Activated CD4-positive, alpha-beta T cell treated with anti-CD3 and anti-CD28 coated beads for 36 hours (primary cell): ENCODE results near the gene SYNPO2L. TPM values are rescaled to one million over a fixed set of nuclear protein-coding genes. Genes with fewer than 3 reads are reported as not detected.
A peak's percentile ranks its signal among the peaks of the same experiment; 100 is the strongest.
"Not testable (repeated sequence)": the region's sequence is repeated elsewhere in the genome, so short reads cannot be mapped to it uniquely, and the experiment has no call there.

ENCODE experiments used
- ATAC-seq: fragments of 200-7000 bp; cut with Tn5 transposase; one replicate; pipeline ENCODE4 v1.10.0; 2021; ENCODE audit warnings: mild to moderate bottlenecking, moderate library complexity
- CTCF ChIA-PET: fragments of 350-600 bp; sonication (Branson Sonifier 250); formaldehyde crosslinking; loops from one replicate; lab custom pipeline; 2021; ENCODE audit warnings: antibody characterized with exemption; lab: Charles Lee
- POLR2A ChIA-PET: fragments of 350-600 bp; sonication (Branson Sonifier 250); formaldehyde crosslinking; loops from one replicate; lab custom pipeline; 2021; ENCODE audit warnings: antibody characterized with exemption, inconsistent platforms; lab: Charles Lee
- DNase-seq: peaks from one replicate; pipeline ENCODE4 v3.0.0-alpha.2; 2020
- H3K27ac Mint-ChIP-seq: one replicate; pipeline ENCODE4 v1.8.0; 2021; ENCODE audit warnings: mixed read lengths
- H3K27me3 Mint-ChIP-seq: one replicate; pipeline ENCODE4 v1.8.0; 2021; ENCODE audit warnings: mixed read lengths
- H3K36me3 Mint-ChIP-seq: one replicate; pipeline ENCODE4 v1.8.0; 2021; ENCODE audit warnings: low read depth, mixed read lengths
- H3K4me1 Mint-ChIP-seq: one replicate; pipeline ENCODE4 v1.8.0; 2021; ENCODE audit warnings: mixed read lengths
- H3K4me3 Mint-ChIP-seq: one replicate; pipeline ENCODE4 v1.8.0; 2021; ENCODE audit warnings: mild to moderate bottlenecking, moderate library complexity, mixed read lengths
- H3K9me3 Mint-ChIP-seq: one replicate; pipeline ENCODE4 v1.8.0; 2021; ENCODE audit warnings: low read depth, mixed read lengths
- intact Hi-C, 2 experiments: fragments of 100-400 bp; cut with DNase I in 1 of 2; cut with micrococcal nuclease in 1 of 2; formaldehyde crosslinking; loops; one replicate each; pipeline versions ENCODE4 v1.14.2 to v1.15.1; 2022 to 2024; cut with DNase I, micrococcal nuclease
- total RNA-seq, 2 experiments: library from RNA; stranded (reverse); gene quantifications; one replicate each; pipeline ENCODE4 v1.2.3, GENCODE V29; 2021

SYNPO2L gene
- total RNA-seq, 2 experiments from 2014 or later: not detected

DNA sequence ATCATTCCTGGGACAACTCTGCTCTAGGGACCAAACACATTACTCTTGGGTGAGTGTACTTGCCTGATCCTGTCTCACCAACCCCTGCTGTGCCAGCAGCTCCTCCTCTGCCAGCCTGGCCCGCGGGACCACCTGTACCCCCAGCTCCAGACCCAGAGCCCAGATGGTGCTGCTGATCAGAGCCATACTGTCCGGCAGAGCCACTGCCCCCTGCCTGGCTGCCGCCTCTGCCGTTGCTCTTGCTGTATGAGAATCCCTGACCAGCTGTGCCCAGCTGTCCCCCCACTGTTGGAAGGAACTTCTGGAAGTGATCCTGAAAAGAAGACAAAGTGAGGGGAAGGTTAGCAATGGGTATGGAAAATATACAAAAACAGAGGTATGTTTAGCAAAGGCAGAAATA is 21.4 kb downstream of the SYNPO2L start:
- ChIA-PET POLR2A (no interaction called here), CTCF (interaction anchor here (0.6 kb wide), 1 partner anchor 20 kb away, joined by 3 read pairs; no protein-coding TSS in a partner anchor)
- Mint-ChIP-seq H3K27ac (no peak overlapping the region), H3K4me1 (no peaks in the 10 kb centered on the region), H3K9me3 (no peaks in the 10 kb centered on the region), H3K36me3 (no peaks in the 10 kb centered on the region), H3K4me3 (no peak overlapping the region), H3K27me3 (no peaks in the 10 kb centered on the region)
- ATAC-seq: no peak
- no peak for DNase-seq
- intact Hi-C loops: no loop called here

DNA sequence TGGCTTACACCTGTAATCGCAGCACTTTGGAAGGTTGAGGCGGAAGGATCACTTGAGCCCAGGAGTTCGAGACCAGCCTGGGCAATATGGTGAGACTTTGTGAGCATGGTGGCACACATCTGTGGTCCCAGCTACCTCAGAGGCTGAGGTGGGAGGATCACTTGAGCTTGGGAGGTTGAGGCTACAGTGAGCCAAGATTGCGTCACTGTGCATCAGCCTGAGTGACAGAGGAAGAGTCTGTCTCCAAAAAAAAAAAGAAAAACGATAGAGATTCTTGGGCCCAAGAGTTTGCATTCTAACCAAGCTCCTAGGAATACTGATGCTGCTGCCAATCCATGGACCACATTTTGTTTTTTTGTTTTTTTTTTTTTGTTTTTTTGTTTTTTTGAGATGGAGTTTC is 26.7 kb downstream of the SYNPO2L start:
- H3K27ac Mint-ChIP-seq: no peak overlapping the region
- ATAC-seq: no peak
- ChIA-PET CTCF (interaction anchor here (0.6 to 4.6 kb wide), 4 partner anchors 11 to 215 kb away, joined by 3 to 22 read pairs (median 4); partner anchors contain the start of gene ANXA7), POLR2A (interaction anchor here (0.6 kb wide), 2 partner anchors 532 to 1349 kb away, joined by 3 to 7 read pairs; partner anchors contain the start of gene P4HA1)
- no peak for DNase-seq
- peaks cover 19% of the 10 kb centered on the region for H3K4me1 Mint-ChIP-seq
- intact Hi-C loops: loop anchor here in 1 of 2 experiments (5.0 kb wide), 2 partner anchors 143 to 1198 kb away; partner anchors contain the start of gene KAT6B
- H3K27me3 Mint-ChIP-seq: no peaks in the 10 kb centered on the region
- H3K9me3 Mint-ChIP-seq: no peaks in the 10 kb centered on the region
- H3K36me3 Mint-ChIP-seq: peaks cover 5% of the 10 kb centered on the region
- H3K4me3 Mint-ChIP-seq: no peak overlapping the region

DNA sequence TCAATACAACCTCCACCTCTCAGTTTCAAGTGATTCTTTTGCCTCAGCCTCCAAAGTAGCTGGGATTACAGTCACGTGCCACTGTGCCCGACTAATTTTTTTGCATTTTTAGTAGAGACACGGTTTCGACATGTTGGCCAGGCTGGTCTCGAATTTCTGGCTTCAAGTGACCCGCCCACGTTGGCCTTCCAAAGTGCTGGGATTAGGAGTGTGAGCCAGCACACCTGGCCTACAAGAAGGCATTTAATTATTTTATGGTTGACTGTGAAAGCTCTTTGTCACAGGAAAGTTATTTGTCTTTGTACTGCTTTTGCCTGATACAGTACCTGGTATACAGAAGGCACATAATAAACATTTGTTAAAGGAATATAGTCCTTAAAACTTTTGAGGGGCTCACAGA is 27.4 kb downstream of the SYNPO2L start:
- H3K36me3 Mint-ChIP-seq: peaks cover 5% of the 10 kb centered on the region
- ATAC-seq: no peak
- no peak overlapping the region for H3K4me3 Mint-ChIP-seq
- H3K27ac Mint-ChIP-seq: no peak overlapping the region
- H3K4me1 Mint-ChIP-seq: peaks cover 19% of the 10 kb centered on the region
- no peaks in the 10 kb centered on the region for H3K9me3 Mint-ChIP-seq
- CTCF ChIA-PET: interaction anchor here (0.6 to 4.6 kb wide), 3 partner anchors 16 to 218 kb away, joined by 3 to 22 read pairs (median 4); no protein-coding TSS in a partner anchor
- intact Hi-C loops: loop anchor here in 1 of 2 experiments (5.0 kb wide), 2 partner anchors 144 to 1199 kb away; partner anchors contain the start of gene KAT6B
- H3K27me3 Mint-ChIP-seq: no peaks in the 10 kb centered on the region
- DNase-seq: no peak
- POLR2A ChIA-PET: no interaction called here

DNA sequence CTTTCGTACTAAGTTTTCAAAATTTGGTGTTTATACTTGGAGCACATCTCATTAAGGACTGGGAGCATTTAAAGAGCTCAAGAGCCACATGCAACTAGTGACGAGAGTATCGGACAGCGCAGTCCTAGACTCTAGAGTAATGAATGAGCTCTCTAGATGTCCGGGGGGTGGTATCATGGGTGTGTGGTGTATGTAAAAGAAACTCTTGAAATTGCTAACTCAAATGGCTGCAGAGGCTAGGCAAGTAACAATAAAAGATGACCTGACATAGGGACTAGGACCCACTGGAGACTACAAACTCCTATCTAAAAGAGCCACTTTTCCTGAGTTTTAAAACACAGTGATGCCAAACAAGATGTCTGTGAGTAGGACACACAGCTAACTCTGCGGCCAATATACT is 28.5 kb downstream of the SYNPO2L start:
- Mint-ChIP-seq H3K27me3 (no peaks in the 10 kb centered on the region), H3K4me1 (peaks cover 19% of the 10 kb centered on the region), H3K9me3 (no peaks in the 10 kb centered on the region), H3K4me3 (peak overlapping the region; percentile 96), H3K27ac (no peak overlapping the region), H3K36me3 (peaks cover 5% of the 10 kb centered on the region)
- intact Hi-C loops: loop anchor here in 1 of 2 experiments (5.0 kb wide), 2 partner anchors 145 to 1200 kb away; partner anchors contain the start of gene KAT6B
- ChIA-PET CTCF (interaction anchor here (0.6 to 4.6 kb wide), 2 partner anchors 17 to 1753 kb away, joined by 3 to 22 read pairs; no protein-coding TSS in a partner anchor), POLR2A (interaction anchor here (0.6 to 1.3 kb wide), 3 partner anchors 17 to 1554 kb away, joined by 3 to 4 read pairs (median 3); partner anchors contain the start of gene P4HA1)
- ATAC-seq (no peak), DNase-seq (no peak)

DNA sequence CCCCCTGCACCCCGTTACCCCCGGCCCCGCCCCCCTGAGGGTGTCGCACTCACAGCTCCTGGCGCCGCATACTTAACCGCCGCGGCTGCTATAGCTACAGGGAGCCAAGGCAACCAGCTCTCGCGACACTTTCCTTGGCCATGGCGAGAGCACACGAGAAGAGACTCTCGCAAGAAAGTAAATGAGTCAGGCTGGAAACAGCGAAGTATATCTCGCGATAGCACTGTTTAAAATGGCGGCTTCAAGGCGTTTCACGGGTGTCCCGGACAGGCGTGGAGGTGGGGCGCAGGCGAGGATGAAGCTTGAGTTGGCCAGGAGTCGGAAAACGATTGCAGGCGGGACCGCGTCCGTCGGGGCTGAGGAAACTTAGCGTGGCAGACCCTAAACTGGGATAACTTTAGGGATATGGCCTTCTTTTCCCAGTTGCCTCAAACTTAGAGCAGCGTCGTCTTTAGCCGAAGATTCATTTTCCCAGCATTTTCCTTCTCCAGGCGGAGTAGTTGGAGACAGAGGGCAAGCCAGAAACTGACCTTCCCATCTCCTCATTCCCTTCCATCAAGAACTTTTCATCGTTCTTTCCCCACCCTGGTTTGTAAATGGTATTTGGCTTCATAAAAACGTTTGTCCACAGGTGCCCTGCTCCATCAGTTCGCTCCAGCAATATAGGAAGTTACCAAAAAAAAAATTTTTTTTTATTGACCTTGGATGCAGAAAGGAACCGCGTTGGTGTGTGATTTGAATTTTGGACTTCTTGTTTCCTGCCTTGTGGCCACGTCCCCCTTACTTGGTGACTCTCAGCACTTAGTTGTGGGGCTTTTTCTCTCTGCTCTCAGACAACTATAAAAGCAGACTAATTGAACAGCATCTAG is 29.7 kb downstream of the SYNPO2L start:
- H3K27ac Mint-ChIP-seq: peak overlapping the region; percentile 98
- intact Hi-C loops: loop anchor here (1.0 to 5.0 kb wide), 14 partner anchors 104 to 1201 kb away; partner anchors contain the start of genes MRPS16 (in 2 of the 2), ANXA7 (in 1 of the 2), CFAP70 (in 1 of the 2) and DNAJC9 (in 1 of the 2)
- POLR2A ChIA-PET: interaction anchor here (0.6 to 1.9 kb wide), 4 partner anchors 131 to 537 kb away, joined by 3 to 6 read pairs (median 6); partner anchors contain the start of genes DNAJC9, MRPS16 and PPP3CB
- H3K27me3 Mint-ChIP-seq: no peaks in the 10 kb centered on the region
- CTCF ChIA-PET: interaction anchor here (1.4 to 4.6 kb wide), 3 partner anchors 18 to 97 kb away, joined by 4 to 22 read pairs (median 6); no protein-coding TSS in a partner anchor
- ATAC-seq (peak; percentile 99), DNase-seq (peak; percentile 97)
- H3K4me1 Mint-ChIP-seq: peaks cover 19% of the 10 kb centered on the region
- peaks cover 5% of the 10 kb centered on the region for H3K36me3 Mint-ChIP-seq
- peak overlapping the region; percentile 96 for H3K4me3 Mint-ChIP-seq
- H3K9me3 Mint-ChIP-seq: no peaks in the 10 kb centered on the region

DNA sequence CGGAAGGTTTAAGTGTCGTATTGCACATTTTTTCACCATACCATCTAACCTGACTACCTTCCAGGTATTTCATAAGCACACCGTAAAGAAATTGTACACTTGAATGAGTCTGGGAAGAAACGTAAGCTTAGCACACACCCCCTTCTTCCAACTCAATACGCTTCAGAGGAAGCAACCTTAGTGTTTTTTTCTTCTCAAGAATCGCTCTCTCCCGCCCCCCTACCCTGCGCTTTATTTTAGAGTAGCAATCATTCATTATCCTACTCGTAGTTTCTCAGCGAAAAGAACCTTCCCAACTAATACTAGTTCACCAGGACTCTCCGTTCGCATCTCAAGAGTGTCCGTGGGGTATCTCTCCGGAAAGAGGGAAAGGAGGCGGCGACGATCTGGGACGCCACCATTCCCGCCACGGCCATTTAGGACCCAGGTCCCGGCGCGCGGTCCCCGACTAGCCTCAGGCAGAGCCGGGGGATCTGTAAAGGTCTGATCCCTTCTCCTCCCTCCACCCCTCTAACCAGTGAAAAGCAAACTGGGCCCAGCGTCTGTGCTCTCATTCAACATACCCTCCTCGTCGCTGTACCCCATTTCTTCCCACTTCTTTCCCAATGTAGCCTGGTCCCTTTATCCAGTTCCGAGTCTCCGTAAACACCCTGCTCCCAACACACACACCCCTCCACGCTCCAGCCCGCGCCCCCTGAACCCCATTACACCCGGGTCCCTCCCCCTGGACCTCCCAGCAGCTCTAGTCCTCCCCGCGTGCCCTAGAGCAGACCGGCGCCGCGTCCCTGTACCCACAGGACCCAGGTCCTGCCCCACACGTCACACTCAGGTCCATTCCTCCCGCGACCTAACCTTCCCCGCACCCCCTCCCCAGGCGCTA is 30.6 kb downstream of the SYNPO2L start:
- Mint-ChIP-seq H3K4me1 (peaks cover 19% of the 10 kb centered on the region), H3K27ac (peak overlapping the region; percentile 55), H3K9me3 (no peaks in the 10 kb centered on the region), H3K27me3 (no peaks in the 10 kb centered on the region), H3K4me3 (peak overlapping the region; percentile 96), H3K36me3 (peaks cover 5% of the 10 kb centered on the region)
- ATAC-seq (peak; percentile 67), DNase-seq (peak; percentile 30)
- intact Hi-C loops: loop anchor here (1.0 to 5.0 kb wide), 5 partner anchors 147 to 1202 kb away; partner anchors contain the start of genes ANXA7 (in 1 of the 2), DNAJC9 (in 1 of the 2), KAT6B (in 1 of the 2) and MRPS16 (in 1 of the 2)
- ChIA-PET POLR2A (interaction anchor here (0.6 to 1.9 kb wide), 6 partner anchors 130 to 536 kb away, joined by 3 to 6 read pairs (median 4); partner anchors contain the start of genes DNAJC9, MRPS16 and PPP3CB), CTCF (interaction anchor here (0.6 to 1.8 kb wide), 3 partner anchors 20 to 535 kb away, joined by 4 to 6 read pairs (median 4); no protein-coding TSS in a partner anchor)

DNA sequence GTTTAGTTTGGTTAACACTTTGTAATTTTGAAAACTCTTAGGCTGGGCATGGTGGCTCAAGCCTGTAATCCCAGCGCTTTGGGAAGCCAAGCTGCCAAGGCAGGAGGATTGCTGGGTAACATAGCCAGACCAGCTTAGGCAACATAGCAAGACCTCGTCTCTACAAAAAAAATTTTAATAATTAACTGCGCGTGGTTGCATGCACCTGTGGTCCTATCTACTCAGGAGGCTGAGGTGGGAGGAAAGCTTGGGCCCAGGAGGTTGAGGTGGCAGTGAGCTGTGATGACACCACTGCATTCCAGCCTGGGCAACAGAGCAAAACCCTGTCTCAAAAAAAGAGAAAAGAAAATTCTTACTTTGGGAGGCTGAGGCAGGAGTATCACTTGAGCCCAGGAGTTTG is 32.8 kb downstream of the SYNPO2L start:
- no peaks in the 10 kb centered on the region for H3K27me3 Mint-ChIP-seq
- no peaks in the 10 kb centered on the region for H3K9me3 Mint-ChIP-seq

DNA sequence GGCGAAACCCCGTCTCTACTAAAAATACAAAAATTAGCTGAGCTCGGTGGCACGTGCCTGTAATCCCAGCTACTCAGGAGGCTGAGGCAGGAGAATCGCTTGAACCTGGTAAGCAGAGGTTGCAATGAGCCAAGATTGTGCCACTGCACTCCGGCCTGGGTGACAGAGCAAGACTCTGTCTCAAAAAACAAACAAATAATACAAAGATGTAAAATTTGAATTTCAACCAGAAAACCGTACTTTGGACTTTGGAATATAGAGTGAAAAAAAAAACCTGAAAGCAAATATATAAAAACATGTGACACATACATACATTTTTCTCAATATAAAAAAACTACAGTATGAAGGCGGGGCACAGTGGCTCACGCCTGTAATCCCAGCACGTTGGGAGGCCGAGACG is 34.9 kb downstream of the SYNPO2L start:
- DNase-seq, H3K9me3 Mint-ChIP-seq, H3K4me3 Mint-ChIP-seq, H3K27ac Mint-ChIP-seq, POLR2A ChIA-PET, H3K4me1 Mint-ChIP-seq, ATAC-seq, intact Hi-C loops, H3K36me3 Mint-ChIP-seq, H3K27me3 Mint-ChIP-seq, CTCF ChIA-PET: not testable (repeated sequence)

More for the DNA sequence above, 32.8 kb downstream of the SYNPO2L start:
- H3K4me3 Mint-ChIP-seq: no peak overlapping the region
- intact Hi-C loops: no loop called here
- POLR2A ChIA-PET: no interaction called here
- H3K27ac Mint-ChIP-seq: no peak overlapping the region
- H3K36me3 Mint-ChIP-seq: peaks cover 5% of the 10 kb centered on the region
- ATAC-seq (no peak), DNase-seq (no peak)
- peaks cover 19% of the 10 kb centered on the region for H3K4me1 Mint-ChIP-seq
- CTCF ChIA-PET: interaction anchor here (1.1 to 1.7 kb wide), 2 partner anchors 13 to 21 kb away, joined by 3 to 4 read pairs; no protein-coding TSS in a partner anchor

DNA sequence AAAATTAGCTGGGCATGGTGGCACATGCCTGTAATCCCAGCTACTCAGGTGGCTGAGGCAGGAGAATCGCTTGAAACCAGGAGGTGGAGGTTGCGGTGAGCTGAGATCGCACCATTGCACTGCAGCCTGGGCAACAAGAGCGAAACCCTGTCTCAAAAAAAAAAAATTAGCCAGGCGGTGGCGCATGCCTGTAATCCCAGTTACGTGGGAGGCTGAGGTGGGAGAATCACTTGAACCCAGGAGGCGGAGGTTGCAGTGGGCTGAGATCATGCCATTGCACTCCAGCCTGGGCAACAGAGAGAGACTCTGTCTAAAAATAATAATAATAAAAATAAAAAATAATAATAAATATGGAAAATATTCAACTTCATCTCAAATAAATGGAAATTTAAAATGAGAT is 38.7 kb downstream of the SYNPO2L start:
- DNase-seq, POLR2A ChIA-PET, H3K36me3 Mint-ChIP-seq, H3K4me3 Mint-ChIP-seq, H3K27ac Mint-ChIP-seq, ATAC-seq, H3K4me1 Mint-ChIP-seq, CTCF ChIA-PET, intact Hi-C loops, H3K27me3 Mint-ChIP-seq, H3K9me3 Mint-ChIP-seq: not testable (repeated sequence)

DNA sequence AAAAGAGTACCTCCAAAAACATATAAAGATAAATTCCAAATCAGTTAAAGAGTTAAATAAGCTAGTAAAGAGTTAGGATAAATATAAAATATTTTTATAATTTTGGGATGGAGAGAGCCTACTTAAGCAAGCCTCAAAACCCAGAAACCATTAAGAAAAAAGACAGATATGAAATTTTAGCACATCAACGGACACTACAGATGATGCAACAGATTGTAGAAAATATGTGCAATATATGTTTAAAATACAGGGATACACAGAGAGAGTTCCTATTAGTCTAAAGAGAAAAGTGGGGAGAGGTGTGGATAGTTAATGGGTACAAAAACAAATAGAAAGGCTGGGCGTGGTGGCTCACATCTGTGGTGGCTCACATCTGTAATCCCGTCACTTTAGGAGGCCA is 41.1 kb downstream of the SYNPO2L start:
- Mint-ChIP-seq H3K4me1 (no peaks in the 10 kb centered on the region), H3K9me3 (no peaks in the 10 kb centered on the region), H3K27me3 (no peaks in the 10 kb centered on the region), H3K4me3 (no peak overlapping the region), H3K36me3 (no peaks in the 10 kb centered on the region), H3K27ac (no peak overlapping the region)
- POLR2A ChIA-PET: no interaction called here
- intact Hi-C loops: no loop called here
- no peak for ATAC-seq
- no peak for DNase-seq
- CTCF ChIA-PET: no interaction called here
